HL-60 (cell line): ENCODE data around the gene ALDOC.
A peak's percentile ranks its signal among the peaks of the same experiment; 100 is the strongest.

Source experiments
- GABPA ChIP-seq: IDR thresholded peaks from 2 replicates; pipeline ENCODE4 v1.6.1; 2012; ENCODE audit warnings: low read depth
- POLR2AphosphoS5 ChIP-seq: IDR thresholded peaks from 2 replicates; pipeline ENCODE4 v1.6.1; 2012; ENCODE audit warnings: low read depth
- REST ChIP-seq: IDR thresholded peaks from 2 replicates; pipeline ENCODE4 v1.6.1; 2012; ENCODE audit warnings: low read depth; ENCODE audit not compliant: insufficient replicate concordance
- SPI1 ChIP-seq: IDR thresholded peaks from 2 replicates; pipeline ENCODE4 v1.6.1; 2012; ENCODE audit warnings: low read depth, mild to moderate bottlenecking, borderline replicate concordance
- TF ChIP-seq, protein P1 (sequence below): IDR thresholded peaks from one replicate; pipeline ENCODE4 v1.5.1; 2011; ENCODE audit warnings: low read length, control low read depth, inconsistent platforms; ENCODE audit not compliant: insufficient read depth

- TF ChIP-seq, protein P1, sequence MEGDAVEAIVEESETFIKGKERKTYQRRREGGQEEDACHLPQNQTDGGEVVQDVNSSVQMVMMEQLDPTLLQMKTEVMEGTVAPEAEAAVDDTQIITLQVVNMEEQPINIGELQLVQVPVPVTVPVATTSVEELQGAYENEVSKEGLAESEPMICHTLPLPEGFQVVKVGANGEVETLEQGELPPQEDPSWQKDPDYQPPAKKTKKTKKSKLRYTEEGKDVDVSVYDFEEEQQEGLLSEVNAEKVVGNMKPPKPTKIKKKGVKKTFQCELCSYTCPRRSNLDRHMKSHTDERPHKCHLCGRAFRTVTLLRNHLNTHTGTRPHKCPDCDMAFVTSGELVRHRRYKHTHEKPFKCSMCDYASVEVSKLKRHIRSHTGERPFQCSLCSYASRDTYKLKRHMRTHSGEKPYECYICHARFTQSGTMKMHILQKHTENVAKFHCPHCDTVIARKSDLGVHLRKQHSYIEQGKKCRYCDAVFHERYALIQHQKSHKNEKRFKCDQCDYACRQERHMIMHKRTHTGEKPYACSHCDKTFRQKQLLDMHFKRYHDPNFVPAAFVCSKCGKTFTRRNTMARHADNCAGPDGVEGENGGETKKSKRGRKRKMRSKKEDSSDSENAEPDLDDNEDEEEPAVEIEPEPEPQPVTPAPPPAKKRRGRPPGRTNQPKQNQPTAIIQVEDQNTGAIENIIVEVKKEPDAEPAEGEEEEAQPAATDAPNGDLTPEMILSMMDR, result no peak
- TF ChIP-seq REST (no peak), GABPA (no peak), POLR2AphosphoS5 (no peak), SPI1 (peak; percentile 79)
Measured at GRCh38 chr17:28549236-28550132, 27.2 kb downstream of the ALDOC start.
